Measurements from ENCODE around the gene DBNDD1.
"Not testable (repeated sequence)": the region's sequence is repeated elsewhere in the genome, so short reads cannot be mapped to it uniquely, and the experiment has no call there.

DBNDD1 gene

GRCh38 chr16:90018652-90019542 lies at the start of gene DBNDD1:
TSS of gene DBNDD1 (minus strand) at chr16:90019456. CDS start at chr16:90019341, 115 bp downstream.
- no peak for DNase-seq

- DNase-seq, result no peak
These were observed 42.2 kb upstream of the DBNDD1 start for GRCh38 chr16:90061437-90061836.

GRCh38 chr16:90057738-90058173 lies 38.5 kb upstream of the DBNDD1 start:
- DNase-seq, result peak; percentile 47

GRCh38 chr16:90056521-90056920 lies 37.3 kb upstream of the DBNDD1 start:
- not testable (repeated sequence) for DNase-seq

- no peak for DNase-seq
These were observed 36.1 kb upstream of the DBNDD1 start for GRCh38 chr16:90055371-90055770.

GRCh38 chr16:90054554-90054953 lies 35.3 kb upstream of the DBNDD1 start:
- no peak for DNase-seq

- no peak for DNase-seq
These were observed 34.7 kb upstream of the DBNDD1 start for GRCh38 chr16:90053902-90054500.

- DNase-seq, result no peak
These were observed 31.7 kb upstream of the DBNDD1 start for GRCh38 chr16:90050969-90051368.

- DNase-seq, result no peak
These were observed 29.6 kb upstream of the DBNDD1 start for GRCh38 chr16:90048737-90049330.

GRCh38 chr16:90048347-90048722 lies 29.1 kb upstream of the DBNDD1 start:
- DNase-seq, result no peak

- no peak for DNase-seq
These were observed 28.6 kb upstream of the DBNDD1 start for GRCh38 chr16:90047714-90048346.

GRCh38 chr16:90046971-90047713 lies 27.9 kb upstream of the DBNDD1 start:
- no peak for DNase-seq

- DNase-seq, result no peak
These were observed 27.1 kb upstream of the DBNDD1 start for GRCh38 chr16:90046122-90046970.

- no peak for DNase-seq
These were observed 24.9 kb upstream of the DBNDD1 start for GRCh38 chr16:90044111-90044551.

- no peak for DNase-seq
These were observed 24.3 kb upstream of the DBNDD1 start for GRCh38 chr16:90043526-90043925.

- no peak for DNase-seq
These were observed 23.8 kb upstream of the DBNDD1 start for GRCh38 chr16:90042946-90043514.

GRCh38 chr16:90041896-90042473 lies 22.7 kb upstream of the DBNDD1 start:
- no peak for DNase-seq

- no peak for DNase-seq
These were observed 21.1 kb upstream of the DBNDD1 start for GRCh38 chr16:90040152-90041023.

- DNase-seq, result no peak
These were observed 18.0 kb upstream of the DBNDD1 start for GRCh38 chr16:90037276-90037675.

- DNase-seq, result no peak
These were observed 16.6 kb upstream of the DBNDD1 start for GRCh38 chr16:90035902-90036301.
